GM12878 (cell line): ENCODE results near the gene SIGLEC12. TPM values are rescaled to one million over a fixed set of nuclear protein-coding genes. Genes with fewer than 3 reads are reported as not detected.

Experiments used
- ATAC-seq: fragments of 200-7000 bp; cut with Tn5 transposase; 3 replicates; pipeline ENCODE4 v1.9.1; 2020; ENCODE audit warnings: mild to moderate bottlenecking, moderate library complexity
- BruUV-seq: library from RNA; stranded (reverse); fragments of 400-500 nt; replicated peaks from 2 replicates; lab custom pipeline; 2021; lab: Mats Ljungman, UMichigan
- CTCF ChIA-PET: fragments of 300-600 bp; sonication (Branson Sonifier 250); formaldehyde crosslinking; extraction: SDS; loops from one replicate; lab custom pipeline; 2021; ENCODE audit warnings: inconsistent platforms; lab: Yijun Ruan, JAX
- POLR2A ChIA-PET: fragments of 350-600 bp; formaldehyde crosslinking; extraction: SDS; loops from one replicate; lab custom pipeline; 2021; ENCODE audit warnings: inconsistent platforms; lab: Charles Lee
- RAD21 ChIA-PET: fragments of 300-600 bp; sonication (Branson Sonifier 250); formaldehyde crosslinking; loops from one replicate; lab custom pipeline; 2023; ENCODE audit warnings: antibody characterized with exemption; ENCODE audit not compliant: unreplicated experiment; lab: Charles Lee
- SMC1A ChIA-PET: fragments of 300-600 bp; sonication (Branson Sonifier 250); formaldehyde crosslinking; loops from one replicate; lab custom pipeline; 2023; ENCODE audit not compliant: unreplicated experiment, uncharacterized antibody; lab: Charles Lee
- DNase-seq: peaks from one replicate; pipeline ENCODE4 v3.0.0-alpha.2; 2011; ENCODE audit warnings: low read depth, low spot score
- FAIRE-seq: peaks from 3 replicates; lab custom pipeline; 2011; peaks lifted over from hg19 to GRCh38; lab: Jason Lieb, UNC
- H2AFZ ChIP-seq: 2 replicates; pipeline ENCODE4 v1.6.0; 2011; ENCODE audit warnings: low read depth, low read length, control low read depth; ENCODE audit not compliant: control insufficient read depth
- H3K27ac ChIP-seq: 2 replicates; pipeline ENCODE4 v1.5.1; 2011; ENCODE audit warnings: control low read depth; ENCODE audit not compliant: control insufficient read depth, insufficient read depth
- H3K27me3 ChIP-seq, 2 experiments: replicated peaks in 1 of 2; 2 replicates each; pipeline versions ENCODE4 v1.6.0 to v1.6.1; 2011; ENCODE audit warnings: low read length in 1 of 2; ENCODE audit not compliant: control insufficient read depth in 2 of 2, insufficient read depth in 2 of 2
- H3K36me3 ChIP-seq, 2 experiments: 2 replicates each; pipeline ENCODE4 v1.5.1; 2011; ENCODE audit warnings: low read length in 1 of 2; ENCODE audit not compliant: control insufficient read depth in 2 of 2, insufficient read depth in 2 of 2
- H3K4me1 ChIP-seq: 2 replicates; pipeline ENCODE4 v1.6.1; 2011; ENCODE audit warnings: mild to moderate bottlenecking, low read length, moderate library complexity, mixed read lengths; ENCODE audit not compliant: control insufficient read depth, insufficient read depth
- H3K4me2 ChIP-seq: 2 replicates; pipeline ENCODE4 v1.6.0; 2011; ENCODE audit warnings: control low read depth; ENCODE audit not compliant: control insufficient read depth, insufficient read depth
- H3K4me3 ChIP-seq: fragments of 200-600 bp; sonication (generic); 2 replicates; pipeline ENCODE4 v1.5.1; 2016
- H3K79me2 ChIP-seq: 2 replicates; pipeline ENCODE4 v1.6.0; 2011; ENCODE audit warnings: low read length; ENCODE audit not compliant: control insufficient read depth, insufficient read depth
- H3K9ac ChIP-seq: 2 replicates; pipeline ENCODE4 v1.8.0; 2011; ENCODE audit warnings: low read length, control low read depth, mixed read lengths; ENCODE audit not compliant: control insufficient read depth, insufficient read depth
- H3K9me3 ChIP-seq: replicated peaks from 3 replicates; pipeline ENCODE4 v1.5.1; 2011; ENCODE audit warnings: mild to moderate bottlenecking, low read length; ENCODE audit not compliant: control insufficient read depth, insufficient read depth
- H4K20me1 ChIP-seq: 2 replicates; pipeline ENCODE4 v1.6.0; 2011; ENCODE audit not compliant: control insufficient read depth, insufficient read depth
- BCLAF1 ChIP-seq: fragments of 450-650 bp; IDR thresholded peaks from 2 replicates; pipeline ENCODE4 v1.6.1; 2017; ENCODE audit warnings: antibody characterized with exemption, mild to moderate bottlenecking, moderate library complexity
- DPF2 ChIP-seq: fragments of 450-650 bp; IDR thresholded peaks from 2 replicates; pipeline ENCODE4 v1.6.1; 2017; ENCODE audit warnings: mild to moderate bottlenecking
- E2F4 ChIP-seq: IDR thresholded peaks from 2 replicates; pipeline ENCODE4 v1.6.1; 2012; ENCODE audit warnings: low read depth, low read length, improper control_type of control experiment
- HDAC2 ChIP-seq: fragments of 200-600 bp; sonication (generic); IDR thresholded peaks from 2 replicates; pipeline ENCODE4 v1.6.1; 2017
- IKZF2 ChIP-seq, 2 experiments: fragments of 450-650 bp; IDR thresholded peaks; 2 replicates each; pipeline ENCODE4 v1.6.1; 2017; ENCODE audit warnings: mild to moderate bottlenecking in 2 of 2, moderate library complexity in 2 of 2
- NR2C1 ChIP-seq: fragments of 450-650 bp; IDR thresholded peaks from 2 replicates; pipeline ENCODE4 v1.6.1; 2017; ENCODE audit warnings: antibody characterized with exemption, mild to moderate bottlenecking, moderate library complexity
- RCOR1 ChIP-seq: conservative IDR thresholded peaks from 2 replicates; pipeline ENCODE4 v1.6.1; 2012; ENCODE audit warnings: low read depth, low read length, improper control_type of control experiment
- TCF12 ChIP-seq: IDR thresholded peaks from 2 replicates; pipeline ENCODE4 v1.6.1; 2011; ENCODE audit warnings: low read depth, mild to moderate bottlenecking, low read length
- USF2 ChIP-seq: IDR thresholded peaks from 2 replicates; pipeline ENCODE4 v1.6.1; 2011; ENCODE audit warnings: low read depth, low read length, improper control_type of control experiment, borderline replicate concordance
- WGBS: methylation state at CpG from one replicate; pipeline ENCODE4 v1.1.6; 2016; ENCODE audit warnings: low lambda C conversion rate; ENCODE audit not compliant: insufficient replicate concordance, insufficient coverage; ENCODE audit errors: missing lambda C conversion rate; 5-methylcytosine and 5-hydroxymethylcytosine counted together
- in situ Hi-C: fragments of 300-500 bp; cut with MboI; formaldehyde crosslinking; loops from 9 replicates; pipeline ENCODE4 v1.14.3; 2018; ENCODE audit warnings: mixed read lengths
- intact Hi-C: fragments of 100-400 bp; cut with micrococcal nuclease; formaldehyde crosslinking; loops from one replicate; pipeline ENCODE4 v1.14.2; 2022; ENCODE audit not compliant: unreplicated experiment
- polyA plus RNA-seq, 11 experiments: library from polyadenylated mRNA; depleted of rRNA in 4 of 11; unstranded in 6 of 11; stranded (reverse) in 5 of 11; fragments of >200 nt; fragmentation: Nextera tagmentation in 4 of 11; fragmentation: Illumina TruSeq in 1 of 11; extraction: Ambion mirVana in 4 of 11; extraction: Trizol in 1 of 11; gene quantifications; 1 replicate in 1 of 11; 2 replicates in 10 of 11; pipeline versions ENCODE4 v1.2.1 to v1.2.3, GENCODE V29; 2011 to 2016; ENCODE audit warnings: inconsistent platforms in 2 of 11, missing spikeins in 2 of 11, low read depth in 1 of 11
- total RNA-seq, 4 experiments: library from RNA; depleted of rRNA in 3 of 4; stranded (reverse); fragments of >200 nt in 3 of 4; fragmentation: Illumina TruSeq in 1 of 4; extraction: Trizol in 1 of 4; gene quantifications; 2 replicates each; pipeline versions ENCODE4 v1.2.1 to v1.2.3, GENCODE V29; 2013 to 2021

The SIGLEC12 gene
- total and polyA plus RNA-seq, 10 of the 15 experiments (the other 5 are each of a cell fraction or from before 2014, with no cell fraction given): 0.03 to 0.18 (median 0.06) TPM; not detected in 5

GRCh38 chr19:51448011-51448410 is 53.6 kb downstream of the SIGLEC12 start:
- CTCF ChIA-PET: interaction anchor here (1.1 to 1.5 kb wide), 2 partner anchors 152 to 209 kb away, joined by 3 to 4 read pairs; no protein-coding TSS in a partner anchor
- no TSS peak for BruUV-seq
- Histone ChIP-seq H3K36me3 (no peaks in the 10 kb centered on the region), H3K27ac (no peak overlapping the region), H3K27me3 (no peaks in the 10 kb centered on the region; a peak in 1 of 4 replicates), H3K9ac (no peak overlapping the region), H3K4me1 (peaks cover 5% of the 10 kb centered on the region; the same call in 1 of the 2 replicates), H3K4me2 (peak overlapping the region; percentile 2; the same call in 1 of the 2 replicates), H2AFZ (no peak overlapping the region), H3K4me3 (no peak overlapping the region), H4K20me1 (no peaks in the 10 kb centered on the region), H3K79me2 (no peaks in the 10 kb centered on the region), H3K9me3 (no peaks in the 10 kb centered on the region; the same call in 2 of the 3 replicates)
- POLR2A ChIA-PET: no interaction called here
- ATAC-seq (no peak), FAIRE-seq (no peak), DNase-seq (no peak)
- SMC1A ChIA-PET: interaction anchor here (1.7 to 2.3 kb wide), 2 partner anchors 30 to 52 kb away, joined by 4 to 8 read pairs; partner anchors contain the start of gene SIGLEC10
- TF ChIP-seq USF2 (no peak), TCF12 (no peak), BCLAF1 (no peak), IKZF2 (IDR thresholded peaks at IDR 0.05) (no peak), HDAC2 (no peak), E2F4 (no peak), DPF2 (no peak), NR2C1 (no peak), RCOR1 (no peak)
- intact Hi-C loops (no loop called here), in situ Hi-C loops (no loop called here)
- RAD21 ChIA-PET: no interaction called here
- WGBS: 57% methylated on average over 7 of the region's 7 CpGs
